ACC112 (cell line): ENCODE measurements around the gene MYLIP.

Source experiments
- H2AFZ ChIP-seq: fragments of 200-600 bp; sonication (generic); one replicate; pipeline ENCODE4 v1.6.0; 2017; ENCODE audit warnings: antibody characterized with exemption, low read length; ENCODE audit not compliant: unreplicated experiment
- H3K27ac ChIP-seq: fragments of 200-600 bp; sonication (generic); 2 replicates; pipeline ENCODE4 v1.5.1; 2014; ENCODE audit warnings: low read depth, mild to moderate bottlenecking, antibody characterized with exemption, low read length, moderate library complexity
- H3K27me3 ChIP-seq: fragments of 200-600 bp; sonication (generic); 2 replicates; pipeline ENCODE4 v1.6.1; 2014; ENCODE audit warnings: mild to moderate bottlenecking, antibody characterized with exemption, low read length, moderate library complexity, mixed read lengths; ENCODE audit not compliant: insufficient read depth
- H3K36me3 ChIP-seq: fragments of 200-600 bp; sonication (generic); 2 replicates; pipeline ENCODE4 v1.6.1; 2016; ENCODE audit warnings: mild to moderate bottlenecking, antibody characterized with exemption, low read length, moderate library complexity, mixed read lengths; ENCODE audit not compliant: insufficient read depth
- H3K4me1 ChIP-seq: fragments of 200-600 bp; sonication (generic); one replicate; pipeline ENCODE4 v1.6.1; 2016; ENCODE audit warnings: low read length, mixed read lengths; ENCODE audit not compliant: insufficient read depth, unreplicated experiment, control insufficient read depth
- H3K4me3 ChIP-seq: fragments of 200-600 bp; sonication (generic); 2 replicates; pipeline ENCODE4 v1.5.1; 2014; ENCODE audit warnings: mild to moderate bottlenecking, low read depth, low read length
- H3K79me2 ChIP-seq: fragments of 200-600 bp; sonication (generic); one replicate; pipeline ENCODE4 v1.6.0; 2016; ENCODE audit warnings: low read length; ENCODE audit not compliant: control insufficient read depth, unreplicated experiment, insufficient read depth

MYLIP gene

GRCh38 chr6:16127471-16127870 is 1.4 kb upstream of the MYLIP start:
- Histone ChIP-seq H3K36me3 (no peaks in the 10 kb centered on the region), H3K4me1 (peaks cover 17% of the 10 kb centered on the region), H3K27me3 (peaks cover 44% of the 10 kb centered on the region), H2AFZ (no peak overlapping the region), H3K79me2 (peaks cover 3% of the 10 kb centered on the region), H3K27ac (no peak overlapping the region), H3K4me3 (no peak overlapping the region)

GRCh38 chr6:16129623-16130401 is 926 bp downstream of the MYLIP start:
- Histone ChIP-seq H3K27me3 (peaks cover 22% of the 10 kb centered on the region), H3K4me1 (peaks cover 30% of the 10 kb centered on the region), H2AFZ (no peak overlapping the region), H3K4me3 (peak overlapping the region; percentile 94), H3K36me3 (no peaks in the 10 kb centered on the region), H3K79me2 (peaks cover 9% of the 10 kb centered on the region), H3K27ac (peak overlapping the region; percentile 48)

GRCh38 chr6:16130437-16130891 is 1.6 kb downstream of the MYLIP start:
- H3K27ac ChIP-seq: peak overlapping the region; percentile 48

DNA sequence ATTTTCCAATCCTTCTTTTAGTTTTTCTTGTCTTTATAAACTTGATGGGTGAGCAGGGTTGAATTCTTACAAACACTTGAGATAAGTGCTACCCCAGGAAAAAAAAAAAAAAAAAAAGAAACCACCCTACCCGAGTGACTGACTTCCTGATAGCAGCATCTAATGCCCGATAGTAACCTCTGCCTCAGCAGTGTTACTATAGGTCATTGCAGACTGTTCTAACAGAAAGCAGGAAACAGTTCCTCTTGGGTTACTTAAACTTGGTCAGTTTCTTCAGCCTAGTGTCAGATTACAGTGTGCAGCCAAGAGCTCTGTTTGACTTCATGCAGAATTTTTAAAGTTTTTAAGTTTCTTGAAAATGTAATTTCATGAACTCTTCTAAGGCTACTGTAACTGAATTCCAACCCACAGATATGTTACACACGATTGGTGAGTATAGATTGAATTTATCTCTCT is 2.1 kb downstream of the MYLIP start:
- Histone ChIP-seq H3K79me2 (peaks cover 9% of the 10 kb centered on the region), H3K27ac (peak overlapping the region; percentile 48), H3K27me3 (peaks cover 19% of the 10 kb centered on the region), H3K4me3 (peak overlapping the region; percentile 94), H3K36me3 (no peaks in the 10 kb centered on the region), H3K4me1 (peaks cover 36% of the 10 kb centered on the region), H2AFZ (peak overlapping the region; percentile 26)

More at GRCh38 chr6:16130437-16130891, 1.6 kb downstream of the MYLIP start:
- Histone ChIP-seq H2AFZ (no peak overlapping the region), H3K4me3 (peak overlapping the region; percentile 94), H3K4me1 (peaks cover 36% of the 10 kb centered on the region), H3K27me3 (peaks cover 20% of the 10 kb centered on the region), H3K79me2 (peaks cover 9% of the 10 kb centered on the region), H3K36me3 (no peaks in the 10 kb centered on the region)

DNA sequence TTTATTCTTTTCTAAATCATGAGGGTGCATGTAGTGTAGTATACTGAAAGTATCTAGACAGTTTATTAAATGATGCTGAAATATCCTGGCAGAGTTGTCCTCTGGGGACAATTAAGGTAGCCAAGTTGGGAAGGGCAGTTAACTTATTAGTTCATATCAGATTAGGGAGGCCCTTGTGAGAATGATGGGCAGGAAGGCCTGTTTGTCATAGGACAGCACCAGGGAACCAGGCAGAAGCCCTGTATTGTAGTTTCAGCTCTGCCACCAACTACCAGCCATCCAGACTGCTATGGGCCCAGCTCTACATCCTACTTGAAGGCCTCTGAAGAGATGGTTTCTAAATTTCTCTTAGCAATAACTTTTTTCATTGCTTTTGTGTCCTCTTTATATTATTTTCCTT is 4.0 kb downstream of the MYLIP start:
- H3K79me2 ChIP-seq: peaks cover 9% of the 10 kb centered on the region
- no peaks in the 10 kb centered on the region for H3K36me3 ChIP-seq
- peaks cover under 1% of the 10 kb centered on the region; the same call in 1 of the 2 replicates for H3K27me3 ChIP-seq
- H3K27ac ChIP-seq: no peak overlapping the region
- no peak overlapping the region for H3K4me3 ChIP-seq
- peaks cover 50% of the 10 kb centered on the region for H3K4me1 ChIP-seq
- H2AFZ ChIP-seq: no peak overlapping the region

DNA sequence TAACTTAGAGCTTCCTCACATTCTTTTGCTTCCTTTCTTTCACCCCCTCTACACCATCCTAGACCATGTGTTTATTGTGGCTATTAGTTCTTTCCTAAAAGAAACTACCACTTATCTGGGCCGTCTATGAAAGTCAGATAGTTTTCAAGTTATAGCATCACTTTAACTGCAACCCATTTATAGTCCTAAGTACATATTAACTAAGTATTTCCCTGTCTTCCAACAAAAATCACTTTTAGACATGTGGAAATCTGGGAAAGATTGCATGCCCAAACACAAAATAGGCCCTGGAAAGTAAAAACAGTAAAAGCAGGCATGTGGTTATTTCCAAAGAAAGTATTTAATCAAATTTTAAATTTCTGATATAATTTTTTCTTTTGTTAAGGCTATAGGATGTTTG is 5.5 kb downstream of the MYLIP start:
- Histone ChIP-seq H2AFZ (no peak overlapping the region), H3K36me3 (no peaks in the 10 kb centered on the region), H3K4me1 (peaks cover 50% of the 10 kb centered on the region), H3K4me3 (no peak overlapping the region), H3K27me3 (no peaks in the 10 kb centered on the region), H3K27ac (no peak overlapping the region), H3K79me2 (peaks cover 9% of the 10 kb centered on the region)

- H3K79me2 ChIP-seq: peaks cover 6% of the 10 kb centered on the region
- H3K4me1 ChIP-seq: peaks cover 50% of the 10 kb centered on the region
- no peaks in the 10 kb centered on the region for H3K36me3 ChIP-seq
- H2AFZ ChIP-seq: no peak overlapping the region
- no peak overlapping the region for H3K4me3 ChIP-seq
- no peak overlapping the region for H3K27ac ChIP-seq
- no peaks in the 10 kb centered on the region for H3K27me3 ChIP-seq
Measured at GRCh38 chr6:16135066-16135465, 6.2 kb downstream of the MYLIP start.

GRCh38 chr6:16136091-16136490 is 7.2 kb downstream of the MYLIP start:
- H3K36me3 ChIP-seq: no peaks in the 10 kb centered on the region
- H3K4me1 ChIP-seq: peaks cover 46% of the 10 kb centered on the region
- H3K79me2 ChIP-seq: peaks cover 6% of the 10 kb centered on the region
- no peak overlapping the region for H3K27ac ChIP-seq
- no peaks in the 10 kb centered on the region for H3K27me3 ChIP-seq
- no peak overlapping the region for H3K4me3 ChIP-seq
- H2AFZ ChIP-seq: no peak overlapping the region

GRCh38 chr6:16136621-16137450 is 8.0 kb downstream of the MYLIP start:
- Histone ChIP-seq H3K4me3 (peak overlapping the region; percentile 41), H3K79me2 (peaks cover 6% of the 10 kb centered on the region), H3K36me3 (0 out of 2 replicates have a peak, but pooled peaks cover under 1% of the 10 kb centered on the region), H2AFZ (no peak overlapping the region), H3K27me3 (no peaks in the 10 kb centered on the region), H3K4me1 (peaks cover 39% of the 10 kb centered on the region), H3K27ac (peak overlapping the region; percentile 57)

GRCh38 chr6:16137451-16137801 is 8.5 kb downstream of the MYLIP start:
- H3K36me3 ChIP-seq: peaks cover 6% of the 10 kb centered on the region
- H3K4me3 ChIP-seq: no peak overlapping the region
- no peaks in the 10 kb centered on the region for H3K27me3 ChIP-seq
- H2AFZ ChIP-seq: no peak overlapping the region
- H3K79me2 ChIP-seq: peaks cover 6% of the 10 kb centered on the region
- H3K27ac ChIP-seq: peak overlapping the region; percentile 19; the same call in 1 of the 2 replicates
- H3K4me1 ChIP-seq: peaks cover 34% of the 10 kb centered on the region
